GM12878 (cell line): ENCODE results near the gene SNCAIP. TPM values are rescaled to one million over a fixed set of nuclear protein-coding genes. Genes with fewer than 3 reads are reported as not detected.
"Not testable (repeated sequence)": the region's sequence is repeated elsewhere in the genome, so short reads cannot be mapped to it uniquely, and the experiment has no call there.

Source experiments
- ATAC-seq: fragments of 200-7000 bp; cut with Tn5 transposase; 3 replicates; pipeline ENCODE4 v1.9.1; 2020; ENCODE audit warnings: mild to moderate bottlenecking, moderate library complexity
- BruUV-seq: library from RNA; stranded (reverse); fragments of 400-500 nt; replicated peaks from 2 replicates; lab custom pipeline; 2021; lab: Mats Ljungman, UMichigan
- CTCF ChIA-PET: fragments of 300-600 bp; sonication (Branson Sonifier 250); formaldehyde crosslinking; extraction: SDS; loops from one replicate; lab custom pipeline; 2021; ENCODE audit warnings: inconsistent platforms; lab: Yijun Ruan, JAX
- POLR2A ChIA-PET: fragments of 350-600 bp; formaldehyde crosslinking; extraction: SDS; loops from one replicate; lab custom pipeline; 2021; ENCODE audit warnings: inconsistent platforms; lab: Charles Lee
- RAD21 ChIA-PET: fragments of 300-600 bp; sonication (Branson Sonifier 250); formaldehyde crosslinking; loops from one replicate; lab custom pipeline; 2023; ENCODE audit warnings: antibody characterized with exemption; ENCODE audit not compliant: unreplicated experiment; lab: Charles Lee
- SMC1A ChIA-PET: fragments of 300-600 bp; sonication (Branson Sonifier 250); formaldehyde crosslinking; loops from one replicate; lab custom pipeline; 2023; ENCODE audit not compliant: unreplicated experiment, uncharacterized antibody; lab: Charles Lee
- DNase-seq: peaks from one replicate; pipeline ENCODE4 v3.0.0-alpha.2; 2011; ENCODE audit warnings: low read depth, low spot score
- FAIRE-seq: peaks from 3 replicates; lab custom pipeline; 2011; peaks lifted over from hg19 to GRCh38; lab: Jason Lieb, UNC
- H2AFZ ChIP-seq: 2 replicates; pipeline ENCODE4 v1.6.0; 2011; ENCODE audit warnings: low read depth, low read length, control low read depth; ENCODE audit not compliant: control insufficient read depth
- H3K27ac ChIP-seq: 2 replicates; pipeline ENCODE4 v1.5.1; 2011; ENCODE audit warnings: control low read depth; ENCODE audit not compliant: control insufficient read depth, insufficient read depth
- H3K27me3 ChIP-seq, 2 experiments: replicated peaks in 1 of 2; 2 replicates each; pipeline versions ENCODE4 v1.6.0 to v1.6.1; 2011; ENCODE audit warnings: low read length in 1 of 2; ENCODE audit not compliant: control insufficient read depth in 2 of 2, insufficient read depth in 2 of 2
- H3K36me3 ChIP-seq, 2 experiments: 2 replicates each; pipeline ENCODE4 v1.5.1; 2011; ENCODE audit warnings: low read length in 1 of 2; ENCODE audit not compliant: control insufficient read depth in 2 of 2, insufficient read depth in 2 of 2
- H3K4me1 ChIP-seq: 2 replicates; pipeline ENCODE4 v1.6.1; 2011; ENCODE audit warnings: mild to moderate bottlenecking, low read length, moderate library complexity, mixed read lengths; ENCODE audit not compliant: control insufficient read depth, insufficient read depth
- H3K4me2 ChIP-seq: 2 replicates; pipeline ENCODE4 v1.6.0; 2011; ENCODE audit warnings: control low read depth; ENCODE audit not compliant: control insufficient read depth, insufficient read depth
- H3K4me3 ChIP-seq: fragments of 200-600 bp; sonication (generic); 2 replicates; pipeline ENCODE4 v1.5.1; 2016
- H3K79me2 ChIP-seq: 2 replicates; pipeline ENCODE4 v1.6.0; 2011; ENCODE audit warnings: low read length; ENCODE audit not compliant: control insufficient read depth, insufficient read depth
- H3K9ac ChIP-seq: 2 replicates; pipeline ENCODE4 v1.8.0; 2011; ENCODE audit warnings: low read length, control low read depth, mixed read lengths; ENCODE audit not compliant: control insufficient read depth, insufficient read depth
- H3K9me3 ChIP-seq: replicated peaks from 3 replicates; pipeline ENCODE4 v1.5.1; 2011; ENCODE audit warnings: mild to moderate bottlenecking, low read length; ENCODE audit not compliant: control insufficient read depth, insufficient read depth
- H4K20me1 ChIP-seq: 2 replicates; pipeline ENCODE4 v1.6.0; 2011; ENCODE audit not compliant: control insufficient read depth, insufficient read depth
- CBFB ChIP-seq: IDR thresholded peaks from 2 replicates; pipeline ENCODE4 v1.6.1; 2016; ENCODE audit warnings: antibody characterized with exemption, low read depth
- CEBPZ ChIP-seq: fragments of 150-350 bp; IDR thresholded peaks from 2 replicates; pipeline ENCODE4 v1.6.1; 2016; ENCODE audit warnings: low read depth, low read length
- MEF2A ChIP-seq: IDR thresholded peaks from 2 replicates; pipeline ENCODE4 v1.6.1; 2011; ENCODE audit warnings: low read depth, mild to moderate bottlenecking, low read length, moderate library complexity; ENCODE audit not compliant: insufficient read depth
- NBN ChIP-seq: fragments of 450-650 bp; IDR thresholded peaks from 2 replicates; pipeline ENCODE4 v1.6.1; 2016
- RELA ChIP-seq: fragments of 450-650 bp; IDR thresholded peaks from 2 replicates; pipeline ENCODE4 v1.8.0; 2014; ENCODE audit warnings: borderline replicate concordance; ENCODE audit not compliant: partially characterized antibody
- SMAD1 ChIP-seq: fragments of 450-650 bp; IDR thresholded peaks from 2 replicates; pipeline ENCODE4 v1.6.1; 2018; ENCODE audit warnings: mild to moderate bottlenecking, low read depth; ENCODE audit not compliant: partially characterized antibody
- TCF7 ChIP-seq: IDR thresholded peaks from 2 replicates; pipeline ENCODE4 v1.6.1; 2014; ENCODE audit warnings: antibody characterized with exemption, borderline replicate concordance
- YBX1 ChIP-seq: fragments of 450-650 bp; IDR thresholded peaks from 2 replicates; pipeline ENCODE4 v1.6.1; 2016; ENCODE audit warnings: antibody characterized with exemption
- ZBED1 ChIP-seq: IDR thresholded peaks from 2 replicates; pipeline ENCODE4 v1.6.1; 2016; ENCODE audit warnings: borderline replicate concordance
- WGBS: methylation state at CpG from one replicate; pipeline ENCODE4 v1.1.6; 2016; ENCODE audit warnings: low lambda C conversion rate; ENCODE audit not compliant: insufficient replicate concordance, insufficient coverage; ENCODE audit errors: missing lambda C conversion rate; 5-methylcytosine and 5-hydroxymethylcytosine counted together
- in situ Hi-C: fragments of 300-500 bp; cut with MboI; formaldehyde crosslinking; loops from 9 replicates; pipeline ENCODE4 v1.14.3; 2018; ENCODE audit warnings: mixed read lengths
- intact Hi-C: fragments of 100-400 bp; cut with micrococcal nuclease; formaldehyde crosslinking; loops from one replicate; pipeline ENCODE4 v1.14.2; 2022; ENCODE audit not compliant: unreplicated experiment
- polyA plus RNA-seq, 11 experiments: library from polyadenylated mRNA; depleted of rRNA in 4 of 11; unstranded in 6 of 11; stranded (reverse) in 5 of 11; fragments of >200 nt; fragmentation: Nextera tagmentation in 4 of 11; fragmentation: Illumina TruSeq in 1 of 11; extraction: Ambion mirVana in 4 of 11; extraction: Trizol in 1 of 11; gene quantifications; 1 replicate in 1 of 11; 2 replicates in 10 of 11; pipeline versions ENCODE4 v1.2.1 to v1.2.3, GENCODE V29; 2011 to 2016; ENCODE audit warnings: inconsistent platforms in 2 of 11, missing spikeins in 2 of 11, low read depth in 1 of 11
- total RNA-seq, 4 experiments: library from RNA; depleted of rRNA in 3 of 4; stranded (reverse); fragments of >200 nt in 3 of 4; fragmentation: Illumina TruSeq in 1 of 4; extraction: Trizol in 1 of 4; gene quantifications; 2 replicates each; pipeline versions ENCODE4 v1.2.1 to v1.2.3, GENCODE V29; 2013 to 2021

SNCAIP gene
- total and polyA plus RNA-seq, 10 of the 15 experiments (the other 5 are each of a cell fraction or from before 2014, with no cell fraction given), result 0.03 to 0.62 (median 0.16) TPM; not detected in 1

- WGBS, result 33% methylated on average over 3 of the region's 3 CpGs
- POLR2A ChIA-PET, result no interaction called here
- in situ Hi-C loops, result no loop called here
- no peaks in the 10 kb centered on the region for H3K4me1 ChIP-seq
- TF ChIP-seq MEF2A (no peak), RELA (no peak), YBX1 (no peak), TCF7 (no peak)
- SMC1A ChIA-PET, result no interaction called here
- no peak overlapping the region for H3K27ac ChIP-seq
- H3K4me2 ChIP-seq, result no peak overlapping the region
- intact Hi-C loops, result no loop called here
- H3K9me3 ChIP-seq, result no peaks in the 10 kb centered on the region
- RAD21 ChIA-PET, result no interaction called here
- H3K4me3 ChIP-seq, result no peak overlapping the region
- H3K79me2 ChIP-seq, result no peaks in the 10 kb centered on the region
- CTCF ChIA-PET, result no interaction called here
- DNase-seq (no peak), ATAC-seq (no peak), FAIRE-seq (no peak)
- H3K9ac ChIP-seq, result no peak overlapping the region
- no peaks in the 10 kb centered on the region for H4K20me1 ChIP-seq
- no peaks in the 10 kb centered on the region; a peak in 1 of 4 replicates for H3K27me3 ChIP-seq
- no peak overlapping the region for H2AFZ ChIP-seq
- BruUV-seq, result no TSS peak
- H3K36me3 ChIP-seq, result no peaks in the 10 kb centered on the region
Observed at GRCh38 chr5:122484103-122484502, 172.1 kb downstream of the SNCAIP start.

- Histone ChIP-seq H2AFZ (no peak overlapping the region), H3K9me3 (no peaks in the 10 kb centered on the region), H3K4me2 (no peak overlapping the region), H4K20me1 (no peaks in the 10 kb centered on the region), H3K27ac (no peak overlapping the region), H3K4me1 (no peaks in the 10 kb centered on the region), H3K27me3 (no peaks in the 10 kb centered on the region; a peak in 1 of 4 replicates), H3K36me3 (no peaks in the 10 kb centered on the region), H3K9ac (no peak overlapping the region), H3K79me2 (no peaks in the 10 kb centered on the region), H3K4me3 (no peak overlapping the region)
- POLR2A ChIA-PET, result no interaction called here
- ATAC-seq, result no peak
- in situ Hi-C loops, result no loop called here
- RAD21 ChIA-PET, result no interaction called here
- no peak for FAIRE-seq
- BruUV-seq, result no TSS peak
- 49% methylated on average over 2 of the region's 2 CpGs for WGBS
- SMC1A ChIA-PET, result no interaction called here
- intact Hi-C loops, result no loop called here
- CTCF ChIA-PET, result no interaction called here
- no peak for DNase-seq
- TF ChIP-seq SMAD1 (no peak), CEBPZ (no peak), NBN (no peak), ZBED1 (no peak), CBFB (no peak)
Observed at GRCh38 chr5:122485226-122485625, 173.2 kb downstream of the SNCAIP start.

- H3K4me3 ChIP-seq, BruUV-seq, RAD21 ChIA-PET, H4K20me1 ChIP-seq, POLR2A ChIA-PET, ATAC-seq, H3K27ac ChIP-seq, FAIRE-seq, H3K27me3 ChIP-seq, H3K79me2 ChIP-seq, SMC1A ChIA-PET, H3K9me3 ChIP-seq, H3K36me3 ChIP-seq, H3K4me1 ChIP-seq, DNase-seq, H2AFZ ChIP-seq, H3K9ac ChIP-seq, intact Hi-C loops, in situ Hi-C loops, H3K4me2 ChIP-seq: not testable (repeated sequence)
- CTCF ChIA-PET, result interaction anchor here (0.6 kb wide), 1 partner anchor 44 kb away, joined by 3 read pairs; no protein-coding TSS in a partner anchor
- 33% methylated on average over 6 of the region's 6 CpGs for WGBS
Observed at GRCh38 chr5:122486616-122487015, 174.6 kb downstream of the SNCAIP start.
